A549 (cell line): ENCODE measurements around the gene SHE. TPM values are rescaled to one million over a fixed set of nuclear protein-coding genes. Genes with fewer than 3 reads are reported as not detected.

Experiments used
- ATAC-seq, 2 experiments: fragments of 200-7000 bp in 1 of 2; fragments of >200 bp in 1 of 2; cut with Nextera tagmentation in 1 of 2; cut with Tn5 transposase in 1 of 2; 3 replicates each; pipeline versions ENCODE4 v1.8.0 to v1.9.1; 2018 to 2020; ENCODE audit warnings: mild to moderate bottlenecking in 1 of 2, moderate library complexity in 1 of 2
- CTCF ChIA-PET: fragments of 300-600 bp; sonication (Branson Sonifier 250); formaldehyde crosslinking; extraction: SDS; loops from one replicate; lab custom pipeline; 2021; ENCODE audit warnings: antibody characterized with exemption, inconsistent platforms; lab: Yijun Ruan, JAX
- POLR2A ChIA-PET: fragments of 350-600 bp; formaldehyde crosslinking; extraction: SDS; loops from one replicate; lab custom pipeline; 2021; ENCODE audit warnings: antibody characterized with exemption, inconsistent platforms; lab: Yijun Ruan, JAX
- DNase-seq, 2 experiments: peaks; one replicate each; pipeline versions ENCODE4 v3.0.0 to v3.0.0-alpha.2; 2011 to 2016; ENCODE audit warnings: low read depth in 1 of 2, low spot score in 1 of 2
- FAIRE-seq: peaks from 2 replicates; lab custom pipeline; 2011; peaks lifted over from hg19 to GRCh38; lab: Jason Lieb, UNC
- H3K27ac ChIP-seq, 2 experiments: fragments of >200 bp; sonication (Bioruptor Twin); formaldehyde crosslinking; 3 replicates each; pipeline ENCODE4 v1.5.1; 2016 to 2017
- H3K4me1 ChIP-seq: fragments of >200 bp; sonication (Bioruptor Twin); formaldehyde crosslinking; 3 replicates; pipeline ENCODE4 v1.6.1; 2016
- H3K4me2 ChIP-seq: fragments of >200 bp; sonication (Bioruptor Twin); formaldehyde crosslinking; 3 replicates; pipeline ENCODE4 v1.6.1; 2016
- H3K4me3 ChIP-seq: fragments of >200 bp; sonication (Bioruptor Twin); formaldehyde crosslinking; 3 replicates; pipeline ENCODE4 v1.5.1; 2016
- H3K9me3 ChIP-seq: fragments of >200 bp; sonication (Bioruptor Twin); formaldehyde crosslinking; 3 replicates; pipeline ENCODE4 v1.6.1; 2016
- BHLHE40 ChIP-seq: IDR thresholded peaks from 2 replicates; pipeline ENCODE4 v1.6.1; 2012; ENCODE audit warnings: low read depth, low read length, inconsistent platforms
- CBX2 ChIP-seq: fragments of 200-600 bp; sonication (generic); IDR thresholded peaks from 2 replicates; pipeline ENCODE4 v1.6.1; 2016; ENCODE audit warnings: low read depth, mild to moderate bottlenecking, borderline replicate concordance
- CBX8 ChIP-seq: fragments of 200-600 bp; sonication (generic); IDR thresholded peaks from 2 replicates; pipeline ENCODE4 v1.6.1; 2016
- CHD2 ChIP-seq: fragments of 150-350 bp; IDR thresholded peaks from 2 replicates; pipeline ENCODE4 v1.6.1; 2014; ENCODE audit warnings: low read length; ENCODE audit not compliant: partially characterized antibody
- EP300 ChIP-seq, 2 experiments: fragments of >200 bp; sonication (Bioruptor Twin); formaldehyde crosslinking; IDR thresholded peaks; 2 replicates in 1 of 2; 3 replicates in 1 of 2; pipeline ENCODE4 v1.6.1; 2016 to 2017
- FOSL2 ChIP-seq, 2 experiments: fragments of 450-650 bp in 1 of 2; fragments of >200 bp in 1 of 2; sonication (Bioruptor Twin) in 1 of 2; formaldehyde crosslinking; IDR thresholded peaks; 2 replicates each; pipeline versions ENCODE4 v1.5.0 to v1.6.1; 2016 to 2020; ENCODE audit warnings: mild to moderate bottlenecking in 1 of 2, moderate library complexity in 1 of 2
- FOXS1 ChIP-seq: fragments of 250-450 bp; sonication (Bioruptor Pico); IDR thresholded peaks from 2 replicates; pipeline ENCODE4 v1.5.0; 2020; ENCODE audit warnings: mild to moderate bottlenecking, moderate library complexity
- GATA3 ChIP-seq: IDR thresholded peaks from 2 replicates; pipeline ENCODE4 v1.6.1; 2012; ENCODE audit warnings: borderline replicate concordance
- HOXB5 ChIP-seq: fragments of 250-450 bp; sonication (Bioruptor Pico); IDR thresholded peaks from 2 replicates; pipeline ENCODE4 v1.5.0; 2020; ENCODE audit warnings: mild to moderate bottlenecking, moderate library complexity
- JUN ChIP-seq, 2 experiments: fragments of >200 bp; sonication (Bioruptor Twin); formaldehyde crosslinking; IDR thresholded peaks; 2 replicates in 1 of 2; 3 replicates in 1 of 2; pipeline ENCODE4 v1.6.1; 2016 to 2017
- KDM5A ChIP-seq: fragments of 200-600 bp; sonication (generic); IDR thresholded peaks from 2 replicates; pipeline ENCODE4 v1.6.1; 2016; ENCODE audit warnings: antibody characterized with exemption, mild to moderate bottlenecking
- MYC ChIP-seq: IDR thresholded peaks from 2 replicates; pipeline ENCODE4 v1.6.1; 2012; ENCODE audit warnings: mild to moderate bottlenecking, inconsistent platforms, low read length, improper control_type of control experiment, borderline replicate concordance
- NPAS2 ChIP-seq: fragments of 250-450 bp; sonication (Bioruptor Pico); IDR thresholded peaks from 2 replicates; pipeline ENCODE4 v1.8.0; 2022; ENCODE audit warnings: mild to moderate bottlenecking, moderate library complexity, borderline replicate concordance
- NR3C1 ChIP-seq: fragments of >200 bp; sonication (Bioruptor Twin); formaldehyde crosslinking; IDR thresholded peaks from 3 replicates; pipeline ENCODE4 v1.6.1; 2017
- PHF8 ChIP-seq: fragments of 200-600 bp; sonication (generic); IDR thresholded peaks from 2 replicates; pipeline ENCODE4 v1.6.1; 2016; ENCODE audit warnings: low read depth, mild to moderate bottlenecking, antibody characterized with exemption, moderate library complexity, borderline replicate concordance
- POLR2AphosphoS2 ChIP-seq: conservative IDR thresholded peaks from 2 replicates; pipeline ENCODE4 v1.6.1; 2012; ENCODE audit warnings: low read length, improper control_type of control experiment, inconsistent platforms
- RARB ChIP-seq: fragments of 250-450 bp; sonication (Bioruptor Pico); IDR thresholded peaks from 2 replicates; pipeline ENCODE4 v1.8.0; 2021; ENCODE audit warnings: mild to moderate bottlenecking, moderate library complexity
- RFX5 ChIP-seq: fragments of 450-650 bp; IDR thresholded peaks from 2 replicates; pipeline ENCODE4 v1.7.1; 2014; ENCODE audit warnings: antibody characterized with exemption, mild to moderate bottlenecking, moderate library complexity
- SMC3 ChIP-seq: fragments of >200 bp; sonication (Bioruptor Twin); formaldehyde crosslinking; IDR thresholded peaks from 3 replicates; pipeline ENCODE4 v1.6.1; 2018; ENCODE audit warnings: inconsistent platforms
- TP53 ChIP-seq: fragments of 250-450 bp; sonication (Bioruptor Pico); IDR thresholded peaks from 2 replicates; pipeline ENCODE4 v1.5.0; 2021; ENCODE audit warnings: mild to moderate bottlenecking, moderate library complexity
- ZFP36 ChIP-seq: fragments of 450-650 bp; IDR thresholded peaks from 2 replicates; pipeline ENCODE4 v1.6.1; 2014; ENCODE audit warnings: borderline replicate concordance; ENCODE audit not compliant: partially characterized antibody
- ZSCAN20 ChIP-seq: fragments of 250-450 bp; sonication (Bioruptor Pico); IDR thresholded peaks from 2 replicates; pipeline ENCODE4 v1.8.0; 2022; ENCODE audit warnings: mild to moderate bottlenecking, moderate library complexity
- WGBS: methylation state at CpG from one replicate; pipeline ENCODE4 v1.1.6; 2017; ENCODE audit errors: missing lambda C conversion rate; 5-methylcytosine and 5-hydroxymethylcytosine counted together
- polyA minus RNA-seq: library from RNA; depleted of rRNA, polyadenylated mRNA; stranded (reverse); fragments of >200 nt; gene quantifications from 2 replicates; pipeline ENCODE4 v1.2.3, GENCODE V29; 2011; rRNA and poly(A)+ RNA removed
- polyA plus RNA-seq, 4 experiments: library from polyadenylated mRNA; depleted of rRNA in 3 of 4; stranded (reverse); fragments of >200 nt; fragmentation: RNase III in 1 of 4; extraction: RNeasy Plus Mini Kit Qiagen cat#74134 plus additional on column Dnase treatment in 1 of 4; gene quantifications; 2 replicates in 3 of 4; 3 replicates in 1 of 4; pipeline ENCODE4 v1.2.3, GENCODE V29; 2011 to 2017
- TF ChIP-seq, protein P1 (sequence below): fragments of 250-450 bp; sonication (Bioruptor Pico); IDR thresholded peaks from 2 replicates; pipeline ENCODE4 v1.5.0; 2021; ENCODE audit warnings: mild to moderate bottlenecking, moderate library complexity, borderline replicate concordance
- TF ChIP-seq, protein P2 (sequence below): IDR thresholded peaks from 2 replicates; pipeline ENCODE4 v1.6.1; 2012; ENCODE audit warnings: low read depth, borderline replicate concordance

SHE gene
- polyA plus RNA-seq (2011; rRNA removed) (0.01 and 0.03 TPM in 2 replicates), polyA plus RNA-seq (2017; fragmentation: RNase III; extraction: RNeasy Plus Mini Kit Qiagen cat#74134 plus additional on column Dnase treatment) (0.01 TPM in 1 of 3 replicates, not detected in the others), polyA minus RNA-seq (not detected in 2 replicates)
- 0.01 TPM in 1 of 2 replicates, not detected in the other for polyA plus RNA-seq (2012; cell fraction: cytosol; rRNA removed)
- polyA plus RNA-seq (2012; cell fraction: nucleus; rRNA removed): not detected in 2 replicates

GRCh38 chr1:154502066-154502743 lies at the start of gene SHE, which contains the start of gene TDRD10:
SHE (minus strand) TSS chr1:154502412; CDS start chr1:154502026, 386 bp downstream.
TDRD10 (plus strand) TSS chr1:154502219; CDS start chr1:154506904, 4,685 bp downstream.
- Histone ChIP-seq H3K4me3 (peak within 1 kb of the TSS; percentile 54), H3K4me1 (peaks cover 6% of the 10 kb centered on the region; the same call in 1 of the 3 replicates)
- no peak; a peak in 1 of 6 replicates for ATAC-seq
- TF ChIP-seq RARB (CRISPR knock-in tag) (no peak), PHF8 (no peak), SMC3 (no peak), HOXB5 (no peak), FOSL2 (IDR thresholded peaks at IDR 0.05) (no peak), FOSL2 (CRISPR knock-in tag; IDR thresholded peaks at IDR 0.05) (no peak), CBX2 (no peak), ZFP36 (no peak), KDM5A (no peak), POLR2AphosphoS2 (no peak), TP53 (CRISPR knock-in tag) (no peak), BHLHE40 (no peak)
- TF ChIP-seq, all 56 proteins: peak for 0
- no peak for FAIRE-seq
- no peak for DNase-seq
- POLR2A ChIA-PET: no interaction called here
- Histone ChIP-seq H3K27ac (peak within 1 kb of the TSS; percentile 38 to 73; a peak in 5 of 6 replicates), H3K4me2 (peak within 1 kb of the TSS; percentile 95), H3K9me3 (peaks cover 2% of the 10 kb centered on the region; the same call in 1 of the 3 replicates)
- 91% methylated on average over 23 of the region's 90 CpGs for WGBS
- CTCF ChIA-PET: interaction anchor here (2.0 kb wide), 1 partner anchor 23 kb away, joined by 6 read pairs; no protein-coding TSS in a partner anchor

DNA sequence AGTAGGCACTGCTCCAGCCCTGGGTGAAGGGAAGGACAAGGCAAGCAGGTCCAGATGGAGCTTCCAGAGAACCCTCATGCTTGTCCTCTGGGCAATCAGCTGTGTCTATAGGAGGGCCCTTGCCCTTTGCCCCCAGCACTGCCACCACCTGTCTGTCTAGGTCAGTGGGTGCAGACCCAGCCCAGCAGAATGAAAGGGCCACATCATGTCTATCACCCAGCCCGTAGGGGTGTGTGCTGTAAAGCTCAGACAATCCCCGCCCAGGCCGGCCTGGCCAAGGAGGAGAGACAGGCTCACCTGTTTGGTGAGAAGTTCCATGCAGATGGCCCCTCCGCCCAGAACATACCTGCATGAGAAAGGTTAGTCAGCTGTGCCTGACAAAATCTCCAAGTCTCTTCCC lies 49.3 kb upstream of the SHE start:
- no peak overlapping the region for H3K27ac ChIP-seq
- POLR2A ChIA-PET: no interaction called here
- DNase-seq (no peak), FAIRE-seq (no peak), ATAC-seq (no peak)
- no peaks in the 10 kb centered on the region for H3K9me3 ChIP-seq
- peaks cover 25% of the 10 kb centered on the region for H3K4me1 ChIP-seq
- H3K4me2 ChIP-seq: no peak overlapping the region
- WGBS: 91% methylated on average over 4 of the region's 4 CpGs
- no peak for TF ChIP-seq NR3C1
- no peak for TF ChIP-seq CHD2
- TF ChIP-seq, protein P1, sequence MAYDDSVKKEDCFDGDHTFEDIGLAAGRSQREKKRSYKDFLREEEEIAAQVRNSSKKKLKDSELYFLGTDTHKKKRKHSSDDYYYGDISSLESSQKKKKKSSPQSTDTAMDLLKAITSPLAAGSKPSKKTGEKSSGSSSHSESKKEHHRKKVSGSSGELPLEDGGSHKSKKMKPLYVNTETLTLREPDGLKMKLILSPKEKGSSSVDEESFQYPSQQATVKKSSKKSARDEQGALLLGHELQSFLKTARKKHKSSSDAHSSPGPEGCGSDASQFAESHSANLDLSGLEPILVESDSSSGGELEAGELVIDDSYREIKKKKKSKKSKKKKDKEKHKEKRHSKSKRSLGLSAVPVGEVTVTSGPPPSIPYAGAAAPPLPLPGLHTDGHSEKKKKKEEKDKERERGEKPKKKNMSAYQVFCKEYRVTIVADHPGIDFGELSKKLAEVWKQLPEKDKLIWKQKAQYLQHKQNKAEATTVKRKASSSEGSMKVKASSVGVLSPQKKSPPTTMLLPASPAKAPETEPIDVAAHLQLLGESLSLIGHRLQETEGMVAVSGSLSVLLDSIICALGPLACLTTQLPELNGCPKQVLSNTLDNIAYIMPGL (CRISPR knock-in tag): no peak
- no peak for TF ChIP-seq ZSCAN20 (CRISPR knock-in tag)
- no peak for TF ChIP-seq MYC
- no peak for TF ChIP-seq FOXS1
- no peak for TF ChIP-seq JUN (IDR thresholded peaks at IDR 0.05)
- TF ChIP-seq SMC3: no peak
- TF ChIP-seq, protein P2, sequence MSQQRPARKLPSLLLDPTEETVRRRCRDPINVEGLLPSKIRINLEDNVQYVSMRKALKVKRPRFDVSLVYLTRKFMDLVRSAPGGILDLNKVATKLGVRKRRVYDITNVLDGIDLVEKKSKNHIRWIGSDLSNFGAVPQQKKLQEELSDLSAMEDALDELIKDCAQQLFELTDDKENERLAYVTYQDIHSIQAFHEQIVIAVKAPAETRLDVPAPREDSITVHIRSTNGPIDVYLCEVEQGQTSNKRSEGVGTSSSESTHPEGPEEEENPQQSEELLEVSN: no peak
- TF ChIP-seq PHF8: no peak
- no peak for TF ChIP-seq EP300 (IDR thresholded peaks at IDR 0.05)
- no peak for TF ChIP-seq NPAS2 (CRISPR knock-in tag)
- no peak for TF ChIP-seq CBX8
- TF ChIP-seq HOXB5: no peak
- TF ChIP-seq GATA3: no peak
- no peak for TF ChIP-seq RFX5
- no peak for TF ChIP-seq BHLHE40
- TF ChIP-seq, all 56 proteins: peak for 0
- H3K4me3 ChIP-seq: no peak overlapping the region
- CTCF ChIA-PET: interaction anchor here (1.6 to 7.1 kb wide), 3 partner anchors 8 to 71 kb away, joined by 3 to 78 read pairs (median 20); no protein-coding TSS in a partner anchor
